GM23248 (cell line): Measurements from ENCODE around the gene NUDCD3. TPM values are rescaled to one million over a fixed set of nuclear protein-coding genes. Genes with fewer than 3 reads are reported as not detected.

Experiments used
- DNase-seq: peaks from one replicate; pipeline ENCODE4 v3.0.0-alpha.2; 2015
- H2AFZ ChIP-seq: fragments of 200-600 bp; sonication (generic); 2 replicates; pipeline ENCODE4 v1.6.1; 2016; ENCODE audit warnings: antibody characterized with exemption
- H3F3A ChIP-seq: fragments of 200-600 bp; sonication (generic); 2 replicates; pipeline ENCODE4 v1.6.1; 2016; ENCODE audit warnings: mild to moderate bottlenecking, antibody characterized with exemption, mixed run types; ENCODE audit not compliant: insufficient read depth
- H3K27ac ChIP-seq: fragments of 200-600 bp; sonication (generic); 2 replicates; pipeline ENCODE4 v1.5.1; 2016; ENCODE audit warnings: mild to moderate bottlenecking
- H3K27me3 ChIP-seq: fragments of 200-600 bp; sonication (generic); replicated peaks from 2 replicates; pipeline ENCODE4 v1.6.1; 2016; ENCODE audit warnings: mild to moderate bottlenecking; ENCODE audit not compliant: insufficient read depth
- H3K36me3 ChIP-seq: fragments of 200-600 bp; sonication (generic); 2 replicates; pipeline ENCODE4 v1.6.1; 2016; ENCODE audit warnings: low read depth, mild to moderate bottlenecking
- H3K4me1 ChIP-seq: fragments of 200-600 bp; sonication (generic); 2 replicates; pipeline ENCODE4 v1.6.1; 2016; ENCODE audit warnings: mild to moderate bottlenecking; ENCODE audit not compliant: insufficient read depth
- H3K4me2 ChIP-seq: fragments of 200-600 bp; sonication (generic); one replicate; pipeline ENCODE4 v1.6.1; 2016; ENCODE audit warnings: mild to moderate bottlenecking; ENCODE audit not compliant: unreplicated experiment
- H3K4me3 ChIP-seq: fragments of 200-600 bp; sonication (generic); 2 replicates; pipeline ENCODE4 v1.5.1; 2016; ENCODE audit warnings: mild to moderate bottlenecking
- H3K79me2 ChIP-seq: fragments of 200-600 bp; sonication (generic); 2 replicates; pipeline ENCODE4 v1.6.1; 2016; ENCODE audit warnings: mild to moderate bottlenecking; ENCODE audit not compliant: insufficient read depth
- H3K9ac ChIP-seq: fragments of 200-600 bp; sonication (generic); 2 replicates; pipeline ENCODE4 v1.6.1; 2016; ENCODE audit warnings: mild to moderate bottlenecking
- H3K9me2 ChIP-seq: fragments of 200-600 bp; sonication (generic); 2 replicates; pipeline ENCODE4 v1.6.1; 2016; ENCODE audit warnings: mixed run types, mild to moderate bottlenecking, moderate library complexity; ENCODE audit not compliant: insufficient read depth
- H3K9me3 ChIP-seq: fragments of 200-600 bp; sonication (generic); one replicate; pipeline ENCODE4 v1.6.1; 2017; ENCODE audit warnings: low read depth
- H4K20me1 ChIP-seq: fragments of 200-600 bp; sonication (generic); 2 replicates; pipeline ENCODE4 v1.6.0; 2016; ENCODE audit not compliant: insufficient read depth
- EZH2 ChIP-seq: fragments of 200-600 bp; sonication (generic); IDR thresholded peaks from 2 replicates; pipeline ENCODE4 v1.6.1; 2018; ENCODE audit warnings: antibody characterized with exemption, mild to moderate bottlenecking; ENCODE audit not compliant: insufficient read depth, poor library complexity, severe bottlenecking
- EZH2phosphoT487 ChIP-seq: fragments of 200-600 bp; sonication (generic); IDR thresholded peaks from 2 replicates; pipeline ENCODE4 v1.6.1; 2018; ENCODE audit warnings: antibody characterized with exemption, moderate library complexity, mild to moderate bottlenecking, low read depth; ENCODE audit not compliant: insufficient read depth
- WGBS, 2 experiments: methylation state at CpG; one replicate each; pipeline ENCODE4 v1.1.6; 2015 to 2017; ENCODE audit warnings: low lambda C conversion rate in 2 of 2, low coverage in 1 of 2; ENCODE audit errors: missing lambda C conversion rate in 2 of 2; 5-methylcytosine and 5-hydroxymethylcytosine counted together
- in situ Hi-C: fragments of 300-500 bp; cut with MboI; formaldehyde crosslinking; loops from 2 replicates; pipeline ENCODE4 v1.15.0; 2020
- polyA plus RNA-seq: library from polyadenylated mRNA; unstranded; fragments of >200 nt; fragmentation: Nextera tagmentation; extraction: Ambion mirVana; gene quantifications from 2 replicates; pipeline ENCODE4 v1.2.1, GENCODE V29; 2016
- total RNA-seq: library from RNA; depleted of rRNA; stranded (reverse); fragments of >200 nt; shearing (Covaris generic); gene quantifications from 2 replicates; pipeline ENCODE4 v1.2.3, GENCODE V29; 2014

Gene NUDCD3
- total and polyA plus RNA-seq, 2 experiments from 2014 or later: 56.7 to 79.1 TPM

- H2AFZ ChIP-seq: no peak overlapping the region
- no peak overlapping the region for H3K9ac ChIP-seq
- no peaks in the 10 kb centered on the region for H3K27me3 ChIP-seq
- H3K4me1 ChIP-seq: no peaks in the 10 kb centered on the region
- no peaks in the 10 kb centered on the region for H3K9me2 ChIP-seq
- H3K9me3 ChIP-seq: no peaks in the 10 kb centered on the region
- no peak overlapping the region for H3K4me3 ChIP-seq
- H3K36me3 ChIP-seq: no peaks in the 10 kb centered on the region
- DNase-seq: no peak
- H4K20me1 ChIP-seq: peaks cover 2% of the 10 kb centered on the region; the same call in 1 of the 2 replicates
- in situ Hi-C loops: no loop called here
- WGBS, 2 experiments: 95 to 98% methylated on average over 2 of the region's 2 CpGs
- TF ChIP-seq EZH2phosphoT487 (no peak), EZH2 (no peak)
- peaks cover 49% of the 10 kb centered on the region for H3K79me2 ChIP-seq
- H3K4me2 ChIP-seq: no peak overlapping the region
- H3K27ac ChIP-seq: no peak overlapping the region
- H3F3A ChIP-seq: no peaks in the 10 kb centered on the region
These were observed 86.7 kb downstream of the NUDCD3 start for GRCh38 chr7:44403775-44404174.

- Histone ChIP-seq H3K9me2 (no peaks in the 10 kb centered on the region), H4K20me1 (peaks cover 2% of the 10 kb centered on the region; the same call in 1 of the 2 replicates), H3K4me1 (no peaks in the 10 kb centered on the region), H3K4me2 (no peak overlapping the region), H3K9ac (no peak overlapping the region), H3K79me2 (peaks cover 48% of the 10 kb centered on the region), H3F3A (no peaks in the 10 kb centered on the region), H3K36me3 (no peaks in the 10 kb centered on the region), H3K27ac (no peak overlapping the region), H3K9me3 (no peaks in the 10 kb centered on the region), H2AFZ (no peak overlapping the region), H3K4me3 (no peak overlapping the region), H3K27me3 (no peaks in the 10 kb centered on the region)
- TF ChIP-seq EZH2phosphoT487 (no peak), EZH2 (no peak)
- 98 to 99% methylated on average over 4 of the region's 4 CpGs for WGBS, 2 experiments
- in situ Hi-C loops: no loop called here
- no peak for DNase-seq
These were observed 87.2 kb downstream of the NUDCD3 start for GRCh38 chr7:44403176-44403759.

- Histone ChIP-seq H3K9ac (no peak overlapping the region), H3K4me1 (no peaks in the 10 kb centered on the region), H3F3A (no peaks in the 10 kb centered on the region), H3K27ac (no peak overlapping the region), H3K79me2 (peaks cover 45% of the 10 kb centered on the region), H3K4me2 (no peak overlapping the region), H3K27me3 (no peaks in the 10 kb centered on the region), H4K20me1 (peaks cover under 1% of the 10 kb centered on the region; the same call in 1 of the 2 replicates), H3K36me3 (no peaks in the 10 kb centered on the region), H3K4me3 (no peak overlapping the region), H3K9me3 (no peaks in the 10 kb centered on the region), H3K9me2 (no peaks in the 10 kb centered on the region), H2AFZ (no peak overlapping the region)
- no peak for DNase-seq
- no peak for TF ChIP-seq EZH2phosphoT487
- TF ChIP-seq EZH2: no peak
- 97 to 100% methylated on average over 14 of the region's 14 CpGs for WGBS, 2 experiments
- in situ Hi-C loops: no loop called here
These were observed 87.9 kb downstream of the NUDCD3 start for GRCh38 chr7:44402401-44403060.

- Histone ChIP-seq H3K9me3 (no peaks in the 10 kb centered on the region), H4K20me1 (no peaks in the 10 kb centered on the region), H3K4me2 (no peak overlapping the region), H3K27ac (no peak overlapping the region), H3F3A (no peaks in the 10 kb centered on the region), H3K9me2 (no peaks in the 10 kb centered on the region), H3K9ac (no peak overlapping the region), H3K36me3 (no peaks in the 10 kb centered on the region), H3K4me1 (no peaks in the 10 kb centered on the region), H2AFZ (no peak overlapping the region), H3K79me2 (peaks cover 46% of the 10 kb centered on the region), H3K27me3 (no peaks in the 10 kb centered on the region), H3K4me3 (no peak overlapping the region)
- TF ChIP-seq EZH2: no peak
- TF ChIP-seq EZH2phosphoT487: no peak
- 80 to 85% methylated on average over 4 of the region's 4 CpGs for WGBS, 2 experiments
- no peak for DNase-seq
- in situ Hi-C loops: no loop called here
These were observed 88.8 kb downstream of the NUDCD3 start for GRCh38 chr7:44401692-44402091.

GRCh38 chr7:44400033-44400511, 90.4 kb downstream of the NUDCD3 start:
- in situ Hi-C loops: no loop called here
- H3K36me3 ChIP-seq: no peaks in the 10 kb centered on the region

More at GRCh38 chr7:44400033-44400511, 90.4 kb downstream of the NUDCD3 start:
- Histone ChIP-seq H3K9ac (no peak overlapping the region), H3K79me2 (peaks cover 33% of the 10 kb centered on the region), H3F3A (no peaks in the 10 kb centered on the region), H3K9me3 (no peaks in the 10 kb centered on the region), H3K4me1 (no peaks in the 10 kb centered on the region), H2AFZ (no peak overlapping the region), H3K27me3 (no peaks in the 10 kb centered on the region), H3K9me2 (no peaks in the 10 kb centered on the region), H3K4me3 (no peak overlapping the region), H3K27ac (no peak overlapping the region), H4K20me1 (no peaks in the 10 kb centered on the region), H3K4me2 (no peak overlapping the region)
- TF ChIP-seq EZH2phosphoT487 (no peak), EZH2 (no peak)
- DNase-seq: no peak
- WGBS, 2 experiments: 90 to 92% methylated on average over 14 of the region's 14 CpGs
